ENCODE data around the gene NFKBIB. TPM values are rescaled to one million over a fixed set of nuclear protein-coding genes. Genes with fewer than 3 reads are reported as not detected.

The NFKBIB gene
- polyA plus RNA-seq, 1 donor: 6.8 TPM

DNA sequence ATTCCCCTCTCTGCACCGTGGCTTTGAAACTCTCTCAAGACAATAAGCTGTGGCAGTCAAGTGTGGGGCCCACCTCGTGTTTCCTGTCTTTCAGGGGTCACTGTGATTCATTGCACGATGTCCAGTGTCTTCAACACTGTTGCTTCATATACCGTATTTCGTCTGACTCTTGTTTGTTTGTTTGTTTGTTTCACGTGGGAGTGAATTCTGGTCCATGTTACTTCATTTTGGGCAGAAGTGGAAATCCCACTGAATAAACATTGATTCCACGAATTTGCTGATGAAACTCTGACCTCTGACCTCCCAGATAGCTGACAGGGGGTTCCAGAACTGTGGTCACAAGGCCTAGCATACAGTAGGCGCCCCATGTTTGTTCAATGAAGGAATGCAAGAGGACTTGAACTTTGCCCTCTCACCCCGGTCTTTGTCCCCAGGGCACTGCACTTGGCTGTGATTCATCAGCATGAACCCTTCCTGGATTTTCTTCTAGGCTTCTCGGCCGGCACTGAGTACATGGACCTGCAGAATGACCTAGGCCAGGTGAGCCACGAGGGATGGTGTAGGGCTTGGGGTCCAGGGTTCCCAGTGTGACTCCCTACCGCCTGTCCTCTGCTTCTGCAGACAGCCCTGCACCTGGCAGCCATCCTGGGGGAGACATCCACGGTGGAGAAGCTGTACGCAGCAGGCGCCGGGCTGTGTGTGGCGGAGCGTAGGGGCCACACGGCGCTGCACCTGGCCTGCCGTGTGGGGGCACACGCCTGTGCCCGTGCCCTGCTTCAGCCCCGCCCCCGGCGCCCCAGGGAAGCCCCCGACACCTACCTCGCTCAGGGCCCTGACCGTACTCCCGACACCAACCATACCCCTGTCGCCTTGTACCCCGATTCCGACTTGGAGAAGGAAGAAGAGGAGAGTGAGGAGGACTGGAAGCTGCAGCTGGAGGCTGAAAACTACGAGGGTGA lies 5.1 kb downstream of the NFKBIB start:
- DNase-seq: no peak

GRCh38 chr19:38905620-38906019 lies 5.9 kb downstream of the NFKBIB start:
- DNase-seq: no peak

DNA sequence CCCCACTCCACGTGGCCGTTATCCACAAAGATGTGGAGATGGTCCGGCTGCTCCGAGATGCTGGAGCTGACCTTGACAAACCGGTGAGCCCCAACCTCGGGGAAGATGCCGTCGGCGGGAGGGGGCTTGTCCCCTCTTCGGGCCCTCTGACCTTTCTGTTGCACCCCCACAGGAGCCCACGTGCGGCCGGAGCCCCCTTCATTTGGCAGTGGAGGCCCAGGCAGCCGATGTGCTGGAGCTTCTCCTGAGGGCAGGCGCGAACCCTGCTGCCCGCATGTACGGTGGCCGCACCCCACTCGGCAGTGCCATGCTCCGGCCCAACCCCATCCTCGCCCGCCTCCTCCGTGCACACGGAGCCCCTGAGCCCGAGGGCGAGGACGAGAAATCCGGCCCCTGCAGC lies 7.5 kb downstream of the NFKBIB start:
- DNase-seq: no peak

GRCh38 chr19:38907670-38908069 lies 7.9 kb downstream of the NFKBIB start:
- no peak for DNase-seq

DNA sequence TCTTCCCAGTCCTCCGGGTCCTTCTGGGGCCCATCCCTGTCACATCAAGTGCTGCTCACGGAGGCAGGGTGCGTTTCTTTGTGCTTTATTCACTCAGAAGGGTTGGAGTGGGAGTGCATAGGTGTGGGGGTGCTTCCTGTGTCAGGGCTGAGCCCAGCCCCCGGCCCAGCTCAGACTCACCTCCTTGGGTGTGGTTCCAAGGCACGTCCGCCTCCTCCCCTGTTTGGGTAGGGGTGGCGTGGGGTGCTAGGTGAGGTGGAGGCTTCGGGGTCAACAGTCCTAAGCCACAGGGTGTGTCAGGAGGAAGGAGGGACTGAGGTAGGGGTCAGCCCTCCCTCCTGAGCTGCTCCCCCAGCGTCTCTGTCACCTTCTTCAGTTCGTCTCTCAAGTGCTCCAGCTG lies 9.1 kb downstream of the NFKBIB start:
- no peak for DNase-seq

- DNase-seq: no peak
These were observed 10.7 kb downstream of the NFKBIB start for GRCh38 chr19:38910488-38910887.

DNA sequence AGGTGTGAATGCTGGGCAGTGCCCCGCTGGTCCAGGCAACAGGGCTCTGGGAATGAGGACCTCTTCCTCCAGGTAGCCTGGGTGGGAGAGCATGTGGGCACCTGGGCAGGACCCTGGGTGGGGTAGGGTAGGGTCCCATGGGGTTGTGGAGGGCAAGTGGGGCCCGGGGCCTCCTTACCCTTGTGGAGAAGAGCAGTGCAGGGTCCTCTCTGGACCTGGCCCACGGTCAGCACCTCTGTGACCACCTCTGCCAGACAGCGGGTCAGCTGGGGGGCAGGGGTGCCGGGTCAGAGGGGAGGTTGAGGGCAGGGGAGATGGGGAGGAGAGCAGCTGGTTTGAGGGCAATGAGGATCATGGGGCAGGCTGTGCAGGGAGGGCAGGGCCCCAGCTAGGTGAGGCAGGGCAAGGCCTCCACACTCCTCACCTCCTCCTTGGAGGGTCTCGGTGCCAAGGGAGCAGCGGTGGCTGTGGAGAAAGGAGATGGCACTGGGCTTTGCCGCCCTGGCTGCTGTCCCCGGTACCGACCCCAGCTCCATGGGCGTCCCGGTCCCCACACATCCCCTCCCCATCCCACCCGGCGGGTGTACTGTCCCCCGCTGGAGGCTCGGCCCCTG lies 11.7 kb downstream of the NFKBIB start:
- DNase-seq: no peak

DNA sequence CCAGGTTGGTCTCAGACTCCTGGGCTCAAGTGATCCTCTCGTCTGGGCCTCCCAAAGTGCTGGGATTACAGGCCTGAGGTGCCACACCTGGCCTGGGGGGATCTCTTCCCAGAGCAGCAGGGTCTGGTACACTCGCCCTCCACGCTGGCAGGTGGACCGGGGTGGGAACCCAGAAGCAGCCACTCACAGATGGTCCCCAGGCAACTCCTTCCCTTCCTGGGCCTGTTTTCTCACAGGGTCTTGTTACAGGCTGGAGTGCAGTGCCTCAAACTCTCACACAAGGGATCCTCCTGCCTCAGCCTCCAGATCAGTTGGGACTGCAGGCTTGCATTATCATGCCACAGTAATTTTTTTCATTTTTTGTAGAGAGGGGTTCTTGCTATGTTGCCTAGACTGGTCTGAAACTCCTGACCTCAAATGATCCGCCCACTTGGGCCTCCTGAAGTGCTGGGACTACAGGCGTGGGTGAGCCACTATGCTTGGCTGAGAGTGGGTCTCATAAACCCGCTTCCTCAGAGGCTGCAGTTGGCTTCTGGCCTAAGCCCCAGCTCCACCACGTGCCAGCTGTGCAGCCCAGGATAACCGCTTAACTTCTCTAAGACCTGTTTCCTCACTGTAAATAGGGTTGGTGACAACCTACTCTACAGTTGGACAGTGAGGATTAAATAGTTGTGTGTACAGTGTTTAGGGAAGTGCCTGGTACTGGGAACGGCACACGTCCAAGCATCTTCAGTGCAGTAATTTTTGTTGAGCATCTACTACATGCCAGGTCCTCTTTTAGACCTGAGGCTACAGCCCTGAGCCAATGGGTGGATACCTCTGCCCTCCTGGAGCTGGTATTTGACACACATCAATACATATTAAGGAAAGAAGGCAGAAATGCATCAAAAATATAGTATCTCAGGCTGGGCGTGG lies 13.1 kb downstream of the NFKBIB start:
- no peak for DNase-seq

DNA sequence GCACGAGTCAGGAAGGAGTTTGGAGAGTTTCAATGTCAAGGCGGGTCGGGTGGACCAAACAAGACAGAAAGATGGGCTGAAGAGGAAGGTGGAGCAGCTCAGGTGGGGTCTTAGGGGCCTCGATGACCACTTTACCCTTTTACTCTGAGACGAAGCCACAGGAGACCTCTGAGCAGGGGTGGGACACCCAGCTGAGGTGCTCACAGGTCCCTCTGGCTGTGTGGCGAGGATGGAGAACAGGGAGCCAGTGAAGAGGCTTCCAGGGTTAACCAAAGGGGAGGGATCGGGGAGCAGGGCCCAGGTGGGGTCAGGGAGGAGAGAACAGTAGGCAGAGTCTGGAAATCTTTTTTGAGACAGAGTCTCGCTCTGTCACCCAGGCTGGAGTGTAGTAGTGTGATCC lies 14.2 kb downstream of the NFKBIB start:
- no peak for DNase-seq

- DNase-seq: no peak
These were observed 15.9 kb downstream of the NFKBIB start for GRCh38 chr19:38915329-38916321.

DNA sequence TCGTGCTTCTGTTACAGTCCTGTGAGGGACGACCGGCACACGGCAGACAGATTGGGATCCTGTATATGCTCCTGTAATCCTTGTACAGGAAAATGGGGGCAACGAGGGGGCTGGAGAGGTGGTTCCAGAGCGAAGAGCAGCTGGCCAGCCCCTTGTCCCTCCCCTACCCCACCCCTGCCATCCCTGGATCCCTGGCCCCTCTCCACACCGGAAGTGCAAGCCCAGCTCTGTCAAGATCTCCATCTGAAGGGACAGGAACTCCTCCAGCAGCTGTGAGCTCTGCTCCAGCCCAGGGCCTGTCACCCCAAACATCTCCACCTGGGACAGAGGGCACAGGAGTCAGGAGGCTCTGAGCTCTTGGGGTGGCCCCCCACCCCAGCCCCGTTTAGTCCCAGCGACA lies 17.7 kb downstream of the NFKBIB start:
- DNase-seq: no peak

- no peak for DNase-seq
These were observed 18.2 kb downstream of the NFKBIB start for GRCh38 chr19:38917921-38918491.

GRCh38 chr19:38918526-38918925 lies 18.8 kb downstream of the NFKBIB start:
- no peak for DNase-seq

- no peak for DNase-seq
These were observed 20.2 kb downstream of the NFKBIB start for GRCh38 chr19:38919837-38920601.

DNA sequence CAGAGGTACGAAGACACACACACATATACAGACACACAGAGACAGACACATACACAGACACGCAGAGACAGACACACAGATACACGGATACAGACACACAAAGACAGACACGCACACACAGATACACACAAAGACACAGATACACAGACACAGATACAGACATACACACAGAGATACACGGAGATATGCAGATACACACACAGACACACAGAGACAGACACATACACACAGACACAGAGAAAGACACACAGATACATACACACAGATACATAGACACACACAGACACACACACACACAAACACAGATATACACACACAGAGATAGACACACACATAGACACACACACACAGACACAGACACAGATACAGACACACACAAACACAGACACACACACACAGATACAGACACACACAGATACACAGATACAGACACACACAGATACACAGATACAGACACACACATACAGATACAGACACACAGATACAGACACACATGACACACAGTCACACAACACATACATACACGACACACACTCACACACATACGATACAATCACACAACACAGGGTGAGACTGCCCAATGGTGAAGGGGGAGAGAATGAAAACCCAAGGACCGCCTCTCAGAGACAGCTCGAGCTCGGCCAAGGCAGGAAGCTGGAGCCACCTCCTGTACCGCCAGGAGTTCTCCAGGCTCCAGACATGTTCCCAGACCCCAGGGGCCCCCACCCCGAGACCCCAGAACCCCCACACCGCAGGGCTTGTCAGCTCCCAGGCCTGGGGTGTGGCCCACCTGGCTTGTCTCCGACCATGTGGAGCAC lies 21.0 kb downstream of the NFKBIB start:
- no peak for DNase-seq

DNA sequence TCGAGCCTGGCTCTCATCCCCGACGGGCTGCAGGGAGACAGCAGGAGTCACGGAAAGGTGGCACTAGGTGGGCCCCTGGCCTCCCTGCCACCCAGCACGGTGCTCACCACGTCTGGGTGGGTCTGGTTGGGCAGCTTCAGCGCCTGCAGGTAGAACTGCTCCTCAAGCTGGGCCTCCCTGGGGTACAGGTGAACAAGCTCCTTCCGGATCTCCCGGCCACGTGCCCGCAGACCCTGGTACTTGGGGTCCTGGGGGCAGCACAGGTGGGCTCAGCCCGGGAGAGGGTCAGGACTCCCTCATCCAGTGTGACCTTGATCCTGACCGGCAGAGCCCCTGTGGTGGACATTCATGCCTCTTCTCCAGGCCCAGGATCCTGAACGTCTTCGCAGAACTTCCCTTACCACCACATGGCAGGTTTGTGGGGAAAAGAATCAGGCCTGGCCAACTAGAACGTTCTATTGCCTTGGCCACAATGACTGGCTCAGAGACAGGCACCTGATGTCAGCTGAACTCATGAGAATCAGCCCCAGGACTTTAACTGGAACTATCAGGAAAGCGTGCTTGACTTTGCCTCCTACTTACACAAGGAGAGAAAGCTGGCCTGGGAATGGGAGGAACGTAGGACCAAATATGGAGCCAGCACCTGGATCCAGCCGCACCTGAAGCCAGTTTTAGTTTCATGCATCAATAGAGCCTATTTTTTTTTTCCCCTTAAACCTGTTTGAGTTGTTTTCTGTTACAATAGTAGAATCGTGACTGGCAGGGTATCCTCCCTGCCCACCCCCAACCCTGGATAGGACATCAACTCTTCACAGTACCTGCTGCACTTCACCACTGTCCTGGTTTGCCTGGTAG lies 21.9 kb downstream of the NFKBIB start:
- no peak for DNase-seq

GRCh38 chr19:38922482-38922881 lies 22.7 kb downstream of the NFKBIB start:
- no peak for DNase-seq

GRCh38 chr19:38924388-38924787 lies 24.6 kb downstream of the NFKBIB start:
- no peak for DNase-seq
